ENCODE measurements around the gene ATP1B1. TPM values are rescaled to one million over a fixed set of nuclear protein-coding genes. Genes with fewer than 3 reads are reported as not detected.

Gene ATP1B1
- 10.1 TPM for total RNA-seq

- ATAC-seq, result peak; percentile 88
- intact Hi-C loops (cut with DNase I), result no loop called here
- peak; percentile 88 for DNase-seq (ENCODE audit: low spot score)
Measured at GRCh38 chr1:169106095-169106920, at the start of gene ATP1B1. Gene ATP1B1, plus strand, starts transcription at chr1:169106690. Its CDS starts 140 bp downstream, at chr1:169106830.

DNA sequence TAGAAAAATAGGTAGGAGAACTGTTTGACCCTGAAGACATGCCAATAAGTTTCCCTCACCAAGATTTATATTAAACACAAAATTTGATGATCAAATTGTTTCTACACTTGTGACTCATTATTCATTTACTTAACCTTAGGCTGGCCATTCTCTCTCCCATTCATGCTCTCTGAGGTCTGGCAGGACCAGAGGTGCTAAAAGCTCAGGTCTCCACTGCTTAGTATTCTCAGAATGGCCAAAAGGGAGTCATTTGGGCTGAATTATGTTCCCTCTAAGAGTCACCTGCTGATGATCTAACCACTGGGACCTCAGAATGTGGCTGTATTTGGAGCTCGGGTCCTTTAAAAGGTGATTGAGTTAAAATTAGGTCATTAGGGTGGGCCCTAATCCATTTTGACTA is 47.1 kb upstream of the ATP1B1 start:
- ATAC-seq (peak; percentile 74), DNase-seq (ENCODE audit: low spot score) (no peak)
- intact Hi-C loops (cut with DNase I), result no loop called here

DNA sequence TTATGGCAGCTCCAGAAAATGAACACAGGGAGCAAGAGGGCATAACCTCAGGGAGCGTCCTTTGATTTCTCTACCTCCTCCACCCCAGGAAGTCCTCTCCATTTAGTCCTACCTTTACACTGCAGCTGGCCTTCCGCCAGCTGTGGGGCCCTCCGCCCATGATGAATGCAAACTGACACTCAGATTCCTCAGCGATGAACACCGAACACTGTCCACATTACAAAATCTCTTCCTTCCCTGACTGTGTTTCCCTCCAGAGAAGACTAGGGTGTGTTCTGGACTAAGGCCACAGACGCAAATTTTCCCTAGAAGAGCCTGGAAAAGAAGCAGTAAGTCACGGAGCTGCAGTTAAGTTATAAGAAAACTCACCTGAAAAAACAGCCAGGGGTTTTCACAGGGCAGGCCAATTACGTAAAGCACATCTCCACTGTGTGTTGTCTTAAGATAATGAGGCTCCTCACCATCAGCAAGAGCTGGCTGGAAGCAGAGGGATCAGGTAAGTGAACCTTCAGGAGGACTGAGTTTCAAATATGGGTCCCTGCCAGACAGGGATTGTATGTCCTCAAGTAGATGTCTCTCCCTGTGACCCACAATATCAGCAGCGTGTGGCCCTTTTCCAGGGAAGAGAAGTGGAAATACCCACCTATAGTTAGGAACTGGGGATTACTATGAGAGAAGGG is 46.3 kb upstream of the ATP1B1 start:
- intact Hi-C loops (cut with DNase I), result no loop called here
- DNase-seq (ENCODE audit: low spot score), result no peak
- ATAC-seq, result peak; percentile 92

DNA sequence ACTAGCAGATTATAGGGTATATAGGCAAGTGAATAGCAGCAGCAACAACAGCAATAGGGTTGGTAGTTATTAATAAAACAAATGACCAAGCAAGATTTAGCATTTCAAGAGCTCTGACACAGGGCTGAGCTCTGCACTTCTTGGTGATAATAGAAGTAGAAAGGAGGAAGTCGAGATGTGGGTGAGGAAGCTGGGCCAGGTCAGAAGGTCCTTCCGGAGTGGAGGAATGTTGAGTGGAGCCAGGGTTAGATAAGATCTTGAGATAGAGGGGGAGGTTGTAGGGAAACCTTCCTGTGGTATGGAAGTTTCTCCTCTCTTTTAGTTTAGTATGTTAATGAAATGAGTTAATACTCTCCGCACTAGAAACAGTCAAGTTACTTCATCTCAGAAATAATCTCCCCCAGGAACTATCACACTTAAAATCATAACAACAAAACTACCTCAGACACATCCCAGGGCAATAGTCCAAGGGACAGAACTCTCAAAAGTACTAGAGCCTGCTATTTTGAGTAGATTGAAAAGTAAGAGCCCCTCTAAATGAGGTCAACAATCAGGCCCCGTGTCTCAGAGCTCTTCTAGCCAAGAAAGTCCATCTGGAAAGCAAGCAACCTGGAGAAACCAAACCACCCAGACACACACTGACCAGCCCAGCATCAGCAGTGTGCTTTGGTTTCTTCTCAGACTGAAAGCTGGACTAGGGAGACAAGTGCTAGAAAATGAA is 45.4 kb upstream of the ATP1B1 start:
- ATAC-seq, result peak; percentile 66
- no peak for DNase-seq (ENCODE audit: low spot score)
- intact Hi-C loops (cut with DNase I), result no loop called here

DNA sequence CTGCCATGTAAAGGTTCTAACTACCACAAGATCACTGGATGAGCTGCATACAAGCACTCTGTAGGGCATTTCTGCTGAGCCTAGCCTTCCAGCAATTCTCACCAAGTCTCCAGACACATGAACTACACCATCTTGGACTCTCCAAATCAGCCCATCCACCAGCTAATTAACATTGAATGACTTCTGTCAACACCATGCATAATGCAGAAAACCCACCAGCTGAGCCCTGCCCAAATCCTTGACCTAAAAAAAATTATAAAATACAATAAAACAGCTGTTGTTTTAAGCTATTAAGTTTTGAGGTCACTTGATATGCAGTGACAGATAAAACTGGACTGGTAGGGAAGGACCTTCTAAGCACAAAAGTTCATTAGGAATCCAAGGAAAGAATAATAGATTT is 44.3 kb upstream of the ATP1B1 start:
- no peak for ATAC-seq
- no peak for DNase-seq (ENCODE audit: low spot score)
- intact Hi-C loops (cut with DNase I), result no loop called here

- intact Hi-C loops (cut with DNase I), result no loop called here
- DNase-seq (ENCODE audit: low spot score) (no peak), ATAC-seq (no peak)
Measured at GRCh38 chr1:169064103-169064502, 42.4 kb upstream of the ATP1B1 start.

GRCh38 chr1:169070547-169070946 is 35.9 kb upstream of the ATP1B1 start:
- DNase-seq (ENCODE audit: low spot score), result no peak
- ATAC-seq, result peak; percentile 64
- intact Hi-C loops (cut with DNase I), result no loop called here

DNA sequence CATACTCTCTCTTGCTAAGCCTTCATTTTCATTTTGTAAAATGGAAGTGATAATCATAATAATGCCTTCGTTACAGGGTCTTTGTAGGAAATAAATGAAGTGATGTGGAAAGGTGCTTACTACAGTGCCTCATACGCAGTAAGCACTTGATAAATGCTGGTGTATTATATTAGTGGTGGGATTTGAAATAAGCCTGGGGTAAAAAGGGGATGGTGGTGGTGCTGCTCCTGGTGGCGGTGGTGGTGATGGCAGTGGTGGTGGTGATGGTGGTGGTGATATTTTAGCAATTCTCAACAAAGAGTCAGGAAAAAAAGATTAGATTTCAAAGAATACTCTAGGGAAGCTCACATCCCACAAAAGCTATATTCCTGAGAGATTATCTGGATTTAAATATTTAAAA is 35.5 kb upstream of the ATP1B1 start:
- DNase-seq (ENCODE audit: low spot score) (no peak), ATAC-seq (no peak)
- intact Hi-C loops (cut with DNase I), result no loop called here

GRCh38 chr1:169072945-169073725 is 33.4 kb upstream of the ATP1B1 start:
- intact Hi-C loops (cut with DNase I), result no loop called here
- DNase-seq (ENCODE audit: low spot score) (no peak), ATAC-seq (no peak)

DNA sequence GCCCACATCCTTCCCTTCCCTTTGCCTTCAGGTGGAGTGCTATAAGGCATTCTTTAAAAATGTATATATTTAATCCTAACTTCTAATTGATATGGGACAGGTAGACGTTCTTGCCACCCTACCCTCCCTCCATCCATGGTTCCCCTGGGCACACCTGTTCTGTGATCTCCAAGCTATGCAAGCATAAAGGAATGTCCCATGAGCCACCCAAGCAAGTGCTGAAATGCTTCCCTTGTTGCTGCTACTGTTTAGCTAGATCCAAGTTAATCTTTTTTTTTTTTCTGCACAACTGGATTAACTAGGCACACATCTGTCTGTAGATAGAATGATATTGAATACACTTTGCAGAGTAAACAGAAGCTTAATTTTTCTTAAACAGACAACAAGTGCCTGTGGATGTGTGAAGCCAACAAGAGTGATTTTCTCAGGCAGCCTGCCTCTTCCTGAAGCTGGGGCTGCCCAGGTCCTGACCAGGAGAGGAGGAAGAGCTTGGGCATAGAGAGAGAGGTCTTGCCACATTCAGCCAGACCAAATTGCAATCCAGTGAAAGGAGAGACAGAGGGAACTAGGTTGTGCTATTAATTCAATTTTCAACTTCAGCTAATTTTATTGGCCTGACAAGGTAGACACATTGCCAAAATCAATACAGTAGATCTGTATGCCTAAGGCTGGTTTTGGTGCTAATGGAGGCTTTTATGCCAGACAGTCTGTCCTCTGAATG is 28.2 kb upstream of the ATP1B1 start:
- DNase-seq (ENCODE audit: low spot score) (no peak), ATAC-seq (no peak)
- intact Hi-C loops (cut with DNase I), result no loop called here

- ATAC-seq (peak; percentile 24), DNase-seq (ENCODE audit: low spot score) (no peak)
- intact Hi-C loops (cut with DNase I), result no loop called here
Measured at GRCh38 chr1:169081503-169082123, 24.9 kb upstream of the ATP1B1 start.

DNA sequence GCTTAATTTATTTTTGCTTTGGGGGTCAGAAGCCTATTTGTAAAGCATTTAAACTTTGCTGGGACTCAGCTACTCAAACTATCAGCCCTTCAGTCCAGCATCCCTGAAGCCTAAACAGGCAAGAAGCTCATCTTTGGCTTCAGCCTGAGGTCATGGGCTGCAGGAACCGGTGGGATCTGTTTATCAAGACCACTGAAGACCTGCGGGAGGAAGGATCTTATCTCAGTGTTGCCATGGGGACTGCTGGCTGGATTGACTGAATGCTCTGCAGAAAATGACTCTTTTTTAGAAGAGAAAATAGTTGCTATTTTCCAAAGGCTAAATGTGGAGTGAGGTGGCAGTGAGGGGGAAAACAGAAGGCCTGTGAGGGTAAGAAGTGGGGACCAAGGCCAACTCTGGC is 20.6 kb upstream of the ATP1B1 start:
- no peak for ATAC-seq
- intact Hi-C loops (cut with DNase I), result no loop called here
- no peak for DNase-seq (ENCODE audit: low spot score)

- intact Hi-C loops (cut with DNase I), result no loop called here
- DNase-seq (ENCODE audit: low spot score) (no peak), ATAC-seq (no peak)
Measured at GRCh38 chr1:169086603-169087455, 19.7 kb upstream of the ATP1B1 start.

- intact Hi-C loops (cut with DNase I), result no loop called here
- DNase-seq (ENCODE audit: low spot score), result no peak
- no peak for ATAC-seq
Measured at GRCh38 chr1:169087876-169088275, 18.6 kb upstream of the ATP1B1 start.

- no peak for ATAC-seq
- no peak for DNase-seq (ENCODE audit: low spot score)
- intact Hi-C loops (cut with DNase I), result no loop called here
Measured at GRCh38 chr1:169089776-169090175, 16.7 kb upstream of the ATP1B1 start.

- intact Hi-C loops (cut with DNase I), result no loop called here
- ATAC-seq (no peak), DNase-seq (ENCODE audit: low spot score) (no peak)
Measured at GRCh38 chr1:169090308-169090899, 16.1 kb upstream of the ATP1B1 start.

- intact Hi-C loops (cut with DNase I), result no loop called here
- no peak for DNase-seq (ENCODE audit: low spot score)
- ATAC-seq, result no peak
Measured at GRCh38 chr1:169090900-169091311, 15.6 kb upstream of the ATP1B1 start.
